HCEC 1CT (cell line): ENCODE data around the gene SPATC1L.
"Not testable (repeated sequence)": the region's sequence is repeated elsewhere in the genome, so short reads cannot be mapped to it uniquely, and the experiment has no call there.

ENCODE experiments used
- DNase-seq: peaks from one replicate; pipeline ENCODE4 v3.0.0-alpha.2; 2017

Gene SPATC1L

DNA sequence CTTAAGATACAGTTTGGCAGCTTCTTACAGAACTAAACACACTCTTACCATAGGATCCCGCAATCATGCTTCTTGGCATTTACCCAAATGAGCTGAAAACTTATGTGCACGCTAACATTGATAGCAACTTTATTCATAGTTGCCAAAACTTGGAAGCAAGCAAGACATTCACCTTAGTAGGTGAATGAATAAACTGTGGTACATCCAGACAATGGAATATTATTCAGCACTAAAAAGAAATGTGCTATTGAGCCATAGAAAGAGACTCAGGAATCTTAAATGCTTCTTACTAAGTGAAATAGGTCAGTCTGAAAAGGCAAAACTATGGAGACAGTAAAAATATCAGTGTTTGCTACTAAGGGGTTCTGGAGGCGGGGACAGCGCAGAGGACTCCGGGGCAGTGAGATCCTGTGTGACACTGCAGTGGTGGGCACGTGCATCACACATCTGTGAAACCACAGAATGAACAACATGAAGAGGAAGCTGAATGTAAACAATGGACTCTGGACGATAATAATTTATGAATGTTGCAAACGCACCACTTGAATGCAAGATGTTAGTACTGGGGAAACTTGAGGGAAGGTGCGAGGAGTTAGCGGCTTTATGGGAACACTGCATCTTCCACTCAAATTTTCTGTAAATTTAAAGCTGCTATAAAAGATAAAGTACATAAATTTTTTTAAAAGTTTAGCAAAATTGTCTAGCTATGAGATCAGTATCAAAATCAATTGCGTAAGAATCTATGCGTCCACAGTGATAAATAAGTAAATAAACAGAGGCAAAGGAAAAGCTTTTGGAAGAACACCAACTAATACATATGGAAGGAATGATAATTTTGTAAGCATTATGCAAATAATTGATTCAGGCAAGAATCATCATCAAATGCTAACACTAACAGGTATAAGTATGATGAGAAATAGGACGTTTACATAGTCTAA is 15.4 kb upstream of the SPATC1L start:
- peak; percentile 8 for DNase-seq

DNA sequence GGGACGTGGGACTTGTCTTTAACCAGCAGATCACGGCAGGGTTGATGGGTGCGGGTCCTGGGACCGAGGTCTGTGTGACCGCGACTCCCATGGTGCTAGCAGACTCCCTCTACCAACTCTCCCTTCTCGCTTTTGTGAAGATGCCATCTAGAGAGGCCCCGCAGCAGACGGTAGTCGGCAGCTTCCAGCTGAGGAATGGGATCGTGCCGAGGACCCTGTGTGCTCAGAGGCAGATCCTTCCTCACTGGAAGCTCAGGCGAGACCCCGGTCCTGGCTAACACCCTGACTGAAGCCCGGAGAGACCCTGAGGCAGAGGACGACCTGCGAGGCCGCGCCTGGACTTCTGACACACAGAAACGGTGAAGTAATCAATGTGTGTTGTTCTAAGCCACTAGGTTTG is 12.5 kb upstream of the SPATC1L start:
- no peak for DNase-seq

DNA sequence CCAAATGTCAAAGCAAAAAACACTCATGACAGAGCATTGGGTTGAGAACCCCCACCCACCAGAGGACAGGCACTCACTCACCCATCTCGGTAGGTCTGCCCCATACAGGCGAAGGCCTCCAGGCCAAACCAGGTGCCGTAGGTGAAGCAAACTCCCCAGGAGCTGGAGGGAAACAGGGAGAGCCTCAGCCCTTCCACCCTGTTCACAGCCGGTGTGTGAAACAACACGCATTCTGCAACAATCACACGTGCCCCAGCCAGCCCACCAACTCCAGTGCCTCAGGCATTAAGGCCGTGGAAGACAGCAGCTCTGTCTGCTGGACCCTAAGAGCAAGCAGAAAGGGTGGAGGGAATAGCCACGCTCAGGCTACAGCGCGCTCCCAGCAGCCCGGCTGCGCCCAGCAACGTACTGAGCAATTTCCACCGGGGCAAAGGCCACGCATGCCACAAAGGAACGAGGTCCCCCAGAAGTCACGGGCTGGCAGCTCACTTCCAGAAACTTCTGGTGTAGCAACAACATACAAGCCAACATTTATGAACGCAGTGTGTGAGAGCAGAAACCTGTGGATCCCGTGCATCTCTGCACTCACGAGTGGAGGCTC is 11.4 kb upstream of the SPATC1L start:
- no peak for DNase-seq

DNA sequence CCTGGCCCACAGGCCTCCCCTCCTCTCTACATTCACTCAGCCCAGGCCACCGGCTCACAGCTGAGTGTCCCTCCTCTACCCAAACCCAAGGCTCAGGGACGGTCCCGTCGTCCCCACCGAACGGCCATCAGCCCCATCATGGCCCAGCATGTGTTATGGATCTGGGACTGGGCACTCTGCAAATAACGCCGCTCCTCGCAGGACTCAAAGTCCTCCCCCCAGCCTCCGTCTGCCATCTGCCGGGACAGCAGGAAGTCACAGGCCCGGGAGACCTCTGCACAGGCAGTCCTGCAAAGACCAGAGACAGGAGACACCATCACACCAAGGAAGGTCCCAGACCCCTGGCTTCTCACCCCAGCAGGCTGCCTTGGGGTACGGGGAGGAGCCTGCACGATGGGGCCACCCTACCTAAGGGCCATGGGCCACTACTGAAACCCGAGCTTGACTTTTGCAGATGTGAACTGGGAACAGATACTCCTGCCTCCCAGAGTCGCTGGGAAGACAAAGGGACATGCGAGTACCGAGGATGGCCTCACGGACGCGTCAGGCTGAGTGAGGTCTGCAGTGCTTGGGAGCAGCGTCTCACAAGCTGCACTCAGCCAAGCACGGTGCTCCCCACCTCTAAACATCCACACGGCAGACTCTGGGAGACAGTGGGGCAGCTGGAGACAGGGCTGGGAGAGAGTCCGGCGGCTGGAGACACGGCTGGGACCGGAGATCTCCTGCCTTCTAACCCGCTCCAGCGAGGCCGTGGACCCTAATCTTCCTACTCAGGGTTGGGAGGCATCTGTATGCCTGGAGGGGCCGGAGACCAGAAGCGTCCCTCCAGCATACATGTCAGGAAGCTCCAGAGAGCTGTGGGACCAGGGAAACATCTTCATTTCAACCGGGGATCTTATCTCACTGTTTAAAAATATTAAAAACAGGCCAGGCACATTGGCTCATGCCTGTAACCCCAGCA is 10.4 kb upstream of the SPATC1L start:
- DNase-seq, result no peak

DNA sequence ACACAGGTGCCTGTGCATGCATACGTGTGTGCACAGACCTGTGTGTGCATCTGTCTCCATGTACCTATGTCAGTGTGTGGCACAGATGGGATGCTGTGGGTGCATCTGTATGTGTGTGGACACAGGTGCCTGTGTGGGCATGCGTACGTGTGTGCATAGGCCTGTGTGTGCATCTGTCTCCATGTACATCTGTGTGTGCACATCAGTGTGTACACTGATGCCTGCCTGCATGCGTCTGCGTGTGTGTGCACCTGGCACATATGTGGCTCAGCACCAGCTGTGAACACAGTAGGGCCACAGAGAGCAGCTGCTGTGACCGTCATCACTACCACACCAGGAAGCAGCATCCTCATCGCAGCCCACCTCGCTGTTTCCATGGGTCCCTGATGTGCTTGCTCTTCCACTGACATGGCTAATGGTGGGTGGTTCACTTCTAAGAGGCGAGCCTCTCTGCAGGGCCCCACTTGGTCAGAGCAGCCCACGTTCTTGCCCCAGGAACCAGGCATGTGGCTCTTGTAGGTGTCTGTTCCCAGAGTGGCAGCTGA is 9.6 kb upstream of the SPATC1L start:
- DNase-seq, result no peak

DNA sequence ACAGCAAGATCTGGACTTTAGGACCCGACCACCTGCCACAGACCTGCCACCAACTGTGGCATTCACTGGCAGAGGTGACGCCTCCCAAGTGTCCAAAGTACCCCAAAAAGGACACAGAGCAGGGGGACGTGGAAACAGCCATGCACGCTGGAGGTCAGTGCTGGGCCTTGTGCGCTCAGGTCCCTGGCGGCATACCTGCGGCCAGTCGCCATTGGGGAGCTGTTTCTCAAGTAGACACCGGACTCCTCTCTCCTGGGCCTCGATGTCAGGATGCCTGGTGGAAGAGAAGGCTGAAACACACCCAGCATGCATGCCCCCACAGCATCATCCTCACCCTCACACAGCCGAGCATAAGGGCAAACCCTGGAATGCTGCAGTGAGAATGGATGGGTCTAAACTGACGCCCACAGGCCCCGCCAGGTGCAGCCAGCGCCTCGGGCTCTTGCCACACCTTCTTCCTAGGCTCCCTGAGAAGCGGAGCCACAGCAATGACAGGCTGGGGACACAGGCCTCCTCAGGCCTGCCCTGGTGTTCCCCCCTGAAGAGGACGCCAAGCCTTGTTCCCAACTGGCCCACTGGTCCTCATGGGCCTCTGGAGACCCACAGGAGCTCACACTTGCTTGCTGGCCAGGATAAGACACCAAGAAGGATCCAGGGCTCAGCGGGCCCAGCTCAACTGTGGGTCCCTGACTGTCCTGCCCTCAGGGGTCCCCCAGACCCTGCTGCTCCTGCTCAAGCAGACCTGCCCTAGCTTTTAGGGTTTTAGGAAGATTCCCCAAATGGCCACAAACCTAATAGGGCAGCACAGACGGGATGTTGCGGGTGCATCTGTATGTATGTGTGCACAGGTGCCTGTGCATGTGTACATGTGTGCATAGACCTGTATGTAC is 7.7 kb upstream of the SPATC1L start:
- DNase-seq, result no peak

DNA sequence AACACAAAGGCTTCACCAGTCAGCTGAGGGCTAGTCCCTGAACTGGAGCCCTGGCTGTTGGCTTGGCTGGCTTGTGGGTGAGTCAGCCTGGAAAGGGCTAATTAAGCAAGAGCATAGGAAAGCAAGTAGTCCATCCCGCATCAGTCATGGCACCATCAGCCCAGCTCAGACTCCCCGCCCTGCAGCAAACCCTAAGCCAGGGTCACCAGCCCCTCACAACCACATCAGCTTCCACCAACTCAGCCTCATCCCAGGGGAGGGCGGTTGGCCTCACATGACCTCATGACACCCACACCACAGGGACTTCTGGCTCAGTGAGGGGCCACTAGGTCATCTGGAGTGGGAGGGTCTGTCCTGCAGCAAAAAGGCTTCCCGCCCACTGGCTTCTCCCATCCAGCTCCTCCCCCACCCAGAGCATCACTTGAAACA is 7.0 kb upstream of the SPATC1L start:
- peak; percentile 82 for DNase-seq

DNA sequence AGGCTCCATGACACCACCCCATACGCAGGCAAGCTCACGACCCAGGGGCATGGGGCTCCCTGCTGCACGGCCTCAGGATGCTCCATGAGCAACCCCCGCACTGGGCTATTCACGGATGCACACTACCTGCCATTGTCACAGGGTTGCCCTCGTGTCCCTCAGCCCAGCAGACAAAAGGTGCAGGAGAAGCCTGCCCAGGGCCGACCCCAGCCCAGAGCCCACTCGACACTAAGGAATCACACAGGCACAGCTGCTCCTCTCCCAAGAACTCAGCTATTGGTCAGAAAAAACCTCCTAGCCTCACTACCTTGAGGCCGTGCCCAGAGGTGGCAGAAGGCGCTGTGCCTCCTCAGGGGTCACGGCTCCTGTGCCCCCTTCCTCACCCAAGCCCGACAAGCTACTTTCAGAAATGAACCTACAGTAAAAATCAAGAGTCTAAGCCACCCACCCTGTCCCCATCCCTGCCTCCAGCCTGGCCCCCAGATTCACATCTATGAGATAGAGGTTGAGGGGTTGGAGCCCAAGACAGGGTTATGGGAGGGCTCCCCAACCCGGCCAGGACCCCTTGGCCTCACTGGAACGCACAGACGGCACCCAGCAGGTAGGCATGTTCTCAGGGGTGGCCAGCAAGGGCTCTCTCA is 6.4 kb upstream of the SPATC1L start:
- no peak for DNase-seq

DNA sequence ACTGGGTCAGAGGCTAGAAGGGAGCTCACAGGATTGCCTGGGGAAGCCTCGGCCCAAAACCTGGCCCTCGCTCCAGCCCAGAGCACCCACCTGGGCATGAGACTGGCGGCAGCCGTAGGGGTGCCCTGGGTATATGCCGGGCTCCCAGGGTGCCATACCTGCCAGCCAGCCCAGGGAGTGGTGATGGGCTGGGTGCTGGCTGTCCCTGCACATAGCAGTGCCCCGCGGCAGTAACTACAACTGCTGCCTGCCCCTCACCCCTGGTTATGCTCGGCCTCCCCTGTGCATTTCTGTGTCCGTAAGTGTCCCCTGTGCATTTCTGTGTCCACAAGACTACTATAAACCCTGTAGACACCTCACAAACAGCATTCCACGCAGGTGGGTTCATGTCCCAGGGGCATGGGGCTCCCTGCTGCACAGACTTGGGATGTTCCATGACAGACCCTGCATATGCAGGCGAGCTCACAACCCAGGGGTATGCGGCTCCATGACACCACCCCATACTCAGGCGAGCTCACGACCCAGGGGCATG is 5.8 kb upstream of the SPATC1L start:
- DNase-seq, result no peak

DNA sequence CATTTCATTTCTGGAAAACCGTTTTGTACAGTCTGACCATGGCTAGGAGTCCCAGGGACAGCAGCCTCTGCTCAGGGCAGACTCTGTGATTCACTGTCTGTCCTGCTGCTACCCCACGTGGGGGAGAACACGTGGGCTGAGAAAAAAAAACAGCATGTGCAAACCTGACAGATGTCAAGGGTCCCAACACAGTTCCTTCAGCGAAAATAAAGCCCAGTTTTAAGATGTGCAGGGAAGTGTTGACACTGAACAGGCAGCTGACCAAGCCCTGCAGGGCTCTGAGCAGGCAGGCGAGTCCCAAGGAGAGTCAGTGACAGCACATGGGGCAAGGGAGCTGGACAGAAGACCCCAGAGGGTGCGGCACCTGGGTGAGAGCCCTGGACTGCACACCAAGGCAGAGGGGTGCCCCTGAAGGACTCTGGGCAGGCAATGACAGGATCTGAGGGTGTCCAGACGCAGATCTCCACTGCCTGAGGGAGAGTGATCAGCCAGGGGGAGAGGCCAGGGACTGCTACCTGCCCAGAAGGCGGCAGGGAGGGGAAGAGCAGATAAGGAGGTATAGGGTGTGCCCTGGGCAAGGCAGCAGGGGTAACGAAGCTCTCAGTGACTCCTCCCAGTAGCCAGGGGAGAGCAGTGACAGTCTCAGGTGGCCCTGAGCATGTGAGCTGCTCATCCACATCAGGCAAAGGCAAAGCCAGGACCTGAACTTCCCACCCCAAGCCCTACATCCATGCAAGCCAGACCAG is 5.1 kb upstream of the SPATC1L start:
- DNase-seq, result peak; percentile 28

DNA sequence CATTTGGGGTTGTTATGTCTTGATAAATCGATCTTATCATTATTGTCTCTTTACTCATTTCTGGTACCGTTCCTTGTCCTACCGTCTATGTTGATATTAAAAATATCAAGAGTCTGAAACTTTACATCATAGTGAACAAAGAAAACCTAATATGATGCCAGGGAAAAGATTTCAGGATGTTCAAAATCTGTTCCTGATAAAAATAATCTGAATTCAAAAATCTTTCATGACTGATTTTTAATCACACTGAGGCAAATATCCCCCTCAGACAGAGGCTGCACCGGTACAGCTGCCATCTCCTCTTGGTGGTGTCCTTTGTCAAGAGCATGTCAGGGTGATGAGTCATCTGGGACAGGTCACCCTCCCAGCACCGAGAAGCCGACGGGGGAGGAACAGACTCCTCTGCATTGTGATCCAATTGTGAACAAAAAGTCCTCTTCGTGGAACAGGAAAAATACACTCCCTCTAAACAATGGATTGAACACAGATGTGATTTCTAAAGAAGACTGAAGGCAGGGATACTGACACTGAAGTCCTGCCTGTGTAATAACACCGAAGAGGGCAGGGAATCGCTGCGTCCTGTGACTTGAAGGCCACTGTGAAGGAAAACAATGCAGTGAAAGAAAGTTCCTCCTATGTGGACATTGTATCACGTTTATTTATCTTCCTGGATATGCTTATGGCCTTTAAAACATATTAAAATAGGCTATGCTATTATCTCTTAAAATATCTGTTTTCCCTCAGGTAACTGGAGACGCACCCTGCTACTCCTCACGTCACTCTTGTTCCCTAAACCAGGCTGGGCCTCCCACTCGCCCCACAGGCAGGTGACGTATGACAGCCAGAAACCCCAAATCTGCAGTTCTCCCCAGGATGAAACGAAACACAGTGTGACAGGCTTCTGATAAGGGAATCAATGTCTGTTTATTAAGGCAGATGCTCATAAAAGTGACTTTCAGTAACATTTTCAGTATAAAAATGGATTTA is 4.3 kb upstream of the SPATC1L start:
- DNase-seq, result peak; percentile 35

DNA sequence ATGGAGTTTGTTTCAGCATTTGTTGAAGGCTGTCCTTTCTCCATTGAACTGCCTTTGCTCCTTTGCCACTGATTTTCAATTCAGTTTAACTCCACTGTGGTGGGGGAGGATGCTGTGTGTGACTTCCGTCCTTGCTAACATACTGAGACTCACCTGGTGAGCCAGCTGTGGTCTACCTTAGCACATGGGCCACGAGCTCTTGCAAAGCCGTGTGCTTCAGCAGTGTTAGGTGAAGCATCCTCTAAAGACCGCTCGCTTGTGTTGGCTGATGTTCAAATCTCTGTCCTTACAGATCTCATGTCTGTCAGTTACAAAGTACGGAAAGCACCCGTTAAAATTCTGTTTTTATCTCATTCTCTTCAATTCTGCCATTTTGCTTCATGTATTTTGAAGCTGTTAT is 3.6 kb upstream of the SPATC1L start:
- DNase-seq, result no peak

DNA sequence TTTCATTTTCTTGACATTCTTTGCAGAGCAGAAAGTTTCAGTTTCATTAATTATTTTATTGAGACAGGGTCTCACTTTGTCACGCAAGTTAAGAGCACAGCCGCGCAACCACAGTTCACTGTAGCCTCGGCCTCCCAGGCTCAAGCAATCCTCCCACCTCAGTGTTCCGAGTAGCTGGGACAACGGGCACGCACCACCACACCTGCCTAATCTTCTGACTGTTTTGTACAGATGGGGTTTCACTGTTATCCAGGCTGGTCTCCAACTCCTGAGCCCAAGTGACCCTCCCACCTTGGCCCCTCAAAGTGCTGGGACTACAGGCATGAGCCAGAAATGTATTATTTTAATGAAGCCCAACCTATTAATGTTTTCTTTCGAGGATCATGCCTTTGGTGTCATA is 3.0 kb upstream of the SPATC1L start:
- no peak for DNase-seq

DNA sequence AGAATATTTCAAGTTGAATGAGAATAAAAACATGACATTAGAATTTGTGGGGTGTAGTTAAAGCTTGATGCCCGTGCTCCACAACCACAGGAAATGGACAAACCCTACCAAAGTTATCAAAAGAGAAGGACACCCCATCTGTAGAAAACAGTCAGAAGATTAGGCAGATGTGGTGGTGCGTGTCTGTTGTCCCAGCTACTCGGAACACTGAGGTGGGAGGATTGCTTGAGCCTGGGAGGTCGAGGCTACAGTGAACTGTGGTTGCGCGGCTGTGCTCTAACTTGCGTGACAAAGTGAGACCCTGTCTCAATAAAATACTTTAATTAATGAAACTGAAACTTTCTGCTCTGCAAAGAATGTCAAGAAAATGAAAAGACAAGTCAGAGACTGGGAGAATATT is 1.5 kb upstream of the SPATC1L start:
- no peak for DNase-seq

DNA sequence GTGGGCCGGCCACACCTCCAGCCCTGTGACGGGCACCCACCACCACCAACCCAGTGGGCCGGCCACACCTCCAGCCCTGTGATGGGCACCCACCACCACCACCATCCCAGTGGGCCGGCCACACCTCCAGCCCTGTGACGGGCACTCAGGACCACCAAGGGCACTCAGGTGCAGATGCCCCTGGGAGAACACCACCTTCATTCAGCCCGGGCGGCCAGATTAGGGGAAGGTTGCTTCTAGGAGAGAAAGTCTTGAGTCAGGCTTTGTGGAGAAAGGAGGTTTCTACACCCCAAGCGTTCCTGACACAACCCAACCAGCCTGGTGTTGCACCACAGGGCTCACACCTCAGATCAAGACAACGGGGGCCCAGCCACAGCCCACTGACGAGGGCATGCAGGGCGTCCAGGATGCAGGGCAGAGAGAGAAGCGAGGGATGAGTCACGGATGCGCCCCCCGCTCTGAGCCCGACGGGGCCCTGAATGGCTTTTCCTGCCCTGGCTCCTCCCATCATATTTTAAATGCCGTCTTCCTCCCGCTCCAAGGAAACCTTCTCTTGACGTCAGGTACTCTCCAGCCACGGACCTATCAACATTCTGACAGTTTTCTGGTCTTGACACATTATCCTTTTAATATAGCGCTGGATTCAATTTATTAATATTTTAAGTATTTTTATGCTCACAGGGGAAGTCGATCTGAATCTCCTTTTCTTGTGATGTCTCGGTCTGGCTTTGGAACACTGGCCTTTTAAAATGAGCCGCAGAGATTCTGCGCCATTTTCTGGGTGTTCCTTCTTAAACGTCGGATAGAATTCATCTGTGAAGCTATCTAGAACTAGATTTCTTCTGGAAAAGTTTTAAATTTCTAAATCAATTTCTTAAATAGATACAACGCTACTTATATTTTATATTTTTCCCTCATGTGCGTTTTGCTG is 631 bp upstream of the SPATC1L start:
- peak; percentile 38 for DNase-seq

DNA sequence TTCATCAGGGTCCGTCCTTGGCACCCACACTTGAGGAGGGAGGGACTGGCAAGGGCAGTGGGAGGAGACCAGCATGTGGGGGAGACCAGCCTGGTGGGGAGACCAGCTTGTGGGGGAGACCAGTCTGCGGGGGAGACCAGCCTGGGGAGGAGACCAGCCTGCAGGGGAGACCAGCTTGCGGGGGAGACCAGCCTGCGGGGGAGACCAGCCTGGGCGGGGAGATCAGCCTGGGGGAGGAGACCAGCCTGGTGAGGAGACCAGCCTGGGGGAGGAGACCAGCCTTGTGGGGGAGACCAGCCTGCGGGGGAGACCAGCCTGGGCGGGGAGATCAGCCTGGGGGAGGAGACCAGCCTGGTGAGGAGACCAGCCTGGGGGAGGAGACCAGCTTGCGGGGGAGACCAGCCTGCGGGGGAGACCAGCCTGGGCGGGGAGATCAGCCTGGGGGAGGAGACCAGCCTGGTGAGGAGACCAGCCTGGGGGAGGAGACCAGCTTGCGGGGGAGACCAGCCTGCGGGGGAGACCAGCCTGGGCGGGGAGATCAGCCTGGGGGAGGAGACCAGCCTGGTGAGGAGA is 836 bp downstream of the SPATC1L start:
- DNase-seq, result not testable (repeated sequence)

DNA sequence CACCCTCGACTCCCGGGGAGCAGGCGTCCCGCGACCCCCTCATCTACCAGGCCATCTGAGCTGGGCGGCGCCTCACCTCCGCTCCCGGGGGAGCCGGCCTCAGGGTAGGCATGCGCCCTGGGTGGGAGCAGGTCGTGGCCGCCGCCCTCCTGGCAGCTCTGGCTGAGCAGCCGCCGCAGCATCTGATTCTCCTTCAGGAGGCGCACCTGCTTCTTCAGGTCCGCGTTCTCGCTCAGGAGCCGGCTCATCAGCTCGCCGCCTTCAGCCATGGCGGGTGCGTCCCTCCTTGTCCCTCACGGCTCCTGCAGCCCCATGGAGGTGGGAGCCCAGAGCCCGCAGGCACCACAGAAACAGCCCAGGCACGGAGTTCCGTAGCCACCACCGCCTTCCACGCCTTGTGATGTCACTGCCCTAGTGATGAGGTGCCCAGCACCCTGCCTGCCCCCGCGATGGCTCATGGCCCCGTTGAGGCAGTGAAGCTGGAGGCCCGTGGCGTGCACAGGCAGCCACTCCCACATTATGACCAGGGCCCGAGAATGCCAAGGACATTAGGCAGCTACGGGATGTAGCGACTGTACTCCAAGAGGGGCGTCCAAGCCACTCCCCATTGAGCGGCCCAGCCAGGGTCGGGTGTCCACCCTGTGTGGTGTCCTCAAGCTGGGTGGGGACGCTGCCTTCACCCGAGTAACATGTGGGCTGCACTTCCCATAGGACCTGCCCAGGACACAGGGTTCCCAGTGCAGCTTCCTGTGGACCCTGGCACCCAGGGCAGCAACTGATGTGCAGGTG is 1.5 kb downstream of the SPATC1L start:
- DNase-seq, result no peak
